Right renal cortex interstitium (tissue), 3 donors: ENCODE results near the gene ALDH18A1. TPM values are rescaled to one million over a fixed set of nuclear protein-coding genes. Genes with fewer than 3 reads are reported as not detected.
A peak's percentile ranks its signal among the peaks of the same experiment; 100 is the strongest.
"Not testable (repeated sequence)": the region's sequence is repeated elsewhere in the genome, so short reads cannot be mapped to it uniquely, and the experiment has no call there.

Experiments used
- DNase-seq, 3 donors: peaks; one replicate each; pipeline ENCODE4 v3.0.0-alpha.2; 2013; ENCODE audit warnings: low read depth in 3 of 3, low spot score in 2 of 3
- polyA plus RNA-seq, 3 donors: library from polyadenylated mRNA; unstranded; fragments of 120-200 nt; gene quantifications; one replicate each; pipeline ENCODE4 v1.2.1, GENCODE V29; 2013; ENCODE audit not compliant: insufficient read length in 3 of 3

Gene ALDH18A1
- polyA plus RNA-seq, result 10 to 100 TPM; 74.2 to 79.9 (median 78.8) TPM

- peak; percentile 85 to 89 (median 86) for DNase-seq
Observed at GRCh38 chr10:95656291-95657164, at the start of gene ALDH18A1. Gene ALDH18A1 (minus strand): TSS chr10:95656711. CDS start chr10:95653377, 3,334 bp downstream.

- no peak for DNase-seq
Observed at GRCh38 chr10:95698415-95698814, 41.9 kb upstream of the ALDH18A1 start.

- DNase-seq, result no peak
Observed at GRCh38 chr10:95697429-95697828, 40.9 kb upstream of the ALDH18A1 start.

GRCh38 chr10:95694665-95695064, 38.2 kb upstream of the ALDH18A1 start:
- DNase-seq, result no peak

- DNase-seq, result peak; percentile 98 to 99 (median 99)
Observed at GRCh38 chr10:95693668-95694534, 37.4 kb upstream of the ALDH18A1 start, which contains the start of gene TCTN3. Gene TCTN3 (minus strand): TSS chr10:95693927. CDS start chr10:95693899, 28 bp downstream.

- peak in 2 of 3 donors; percentile 5 to 38 for DNase-seq
Observed at GRCh38 chr10:95693071-95693667, 36.7 kb upstream of the ALDH18A1 start.

- DNase-seq, result no peak
Observed at GRCh38 chr10:95691281-95691680, 34.8 kb upstream of the ALDH18A1 start.

- no peak for DNase-seq
Observed at GRCh38 chr10:95688648-95689047, 32.1 kb upstream of the ALDH18A1 start.

GRCh38 chr10:95683966-95684365, 27.5 kb upstream of the ALDH18A1 start:
- DNase-seq, result no peak

- no peak for DNase-seq
Observed at GRCh38 chr10:95675403-95676116, 19.0 kb upstream of the ALDH18A1 start.

- DNase-seq, result no peak
Observed at GRCh38 chr10:95674643-95675042, 18.1 kb upstream of the ALDH18A1 start.

GRCh38 chr10:95672641-95673040, 16.1 kb upstream of the ALDH18A1 start:
- DNase-seq, result not testable (repeated sequence)

GRCh38 chr10:95664543-95664942, 8.0 kb upstream of the ALDH18A1 start:
- DNase-seq, result no peak

- no peak for DNase-seq
Observed at GRCh38 chr10:95663496-95663895, 7.0 kb upstream of the ALDH18A1 start.

GRCh38 chr10:95661818-95662217, 5.3 kb upstream of the ALDH18A1 start:
- no peak for DNase-seq

- no peak for DNase-seq
Observed at GRCh38 chr10:95660283-95660682, 3.8 kb upstream of the ALDH18A1 start.

GRCh38 chr10:95657250-95657649, 739 bp upstream of the ALDH18A1 start:
- no peak for DNase-seq

- DNase-seq, result no peak
Observed at GRCh38 chr10:95655571-95656290, 780 bp downstream of the ALDH18A1 start.

GRCh38 chr10:95653895-95654294, 2.6 kb downstream of the ALDH18A1 start:
- DNase-seq, result no peak
